Measurements from ENCODE around the gene WNT1. TPM values are rescaled to one million over a fixed set of nuclear protein-coding genes. Genes with fewer than 3 reads are reported as not detected.
A peak's percentile ranks its signal among the peaks of the same experiment; 100 is the strongest.

Gene WNT1
- total RNA-seq, 2 donors from 2014 or later: not detected

GRCh38 chr12:48994224-48995085 lies 16.3 kb downstream of the WNT1 start:
- intact Hi-C loops (cut with DNase I): loop anchor here (5.0 kb wide), 1 partner anchor 142 kb away; the partner anchor contains the start of gene DDX23
- DNase-seq (ENCODE audit: low spot score): no peak
- Histone ChIP-seq H3K9me3 (no peaks in the 10 kb centered on the region), H3K4me1 (replicated peaks) (peaks cover 13% of the 10 kb centered on the region), H3K27me3 (replicated peaks; ENCODE audit: insufficient read depth) (no peaks in the 10 kb centered on the region), H3K36me3 (no peaks in the 10 kb centered on the region), H3K4me3 (no peak overlapping the region), H3K27ac (no peak overlapping the region)
- TF ChIP-seq POLR2A (IDR thresholded peaks at IDR 0.05) (no peak), POLR2AphosphoS5 (IDR thresholded peaks at IDR 0.05) (no peak)
- TF ChIP-seq, protein P1, sequence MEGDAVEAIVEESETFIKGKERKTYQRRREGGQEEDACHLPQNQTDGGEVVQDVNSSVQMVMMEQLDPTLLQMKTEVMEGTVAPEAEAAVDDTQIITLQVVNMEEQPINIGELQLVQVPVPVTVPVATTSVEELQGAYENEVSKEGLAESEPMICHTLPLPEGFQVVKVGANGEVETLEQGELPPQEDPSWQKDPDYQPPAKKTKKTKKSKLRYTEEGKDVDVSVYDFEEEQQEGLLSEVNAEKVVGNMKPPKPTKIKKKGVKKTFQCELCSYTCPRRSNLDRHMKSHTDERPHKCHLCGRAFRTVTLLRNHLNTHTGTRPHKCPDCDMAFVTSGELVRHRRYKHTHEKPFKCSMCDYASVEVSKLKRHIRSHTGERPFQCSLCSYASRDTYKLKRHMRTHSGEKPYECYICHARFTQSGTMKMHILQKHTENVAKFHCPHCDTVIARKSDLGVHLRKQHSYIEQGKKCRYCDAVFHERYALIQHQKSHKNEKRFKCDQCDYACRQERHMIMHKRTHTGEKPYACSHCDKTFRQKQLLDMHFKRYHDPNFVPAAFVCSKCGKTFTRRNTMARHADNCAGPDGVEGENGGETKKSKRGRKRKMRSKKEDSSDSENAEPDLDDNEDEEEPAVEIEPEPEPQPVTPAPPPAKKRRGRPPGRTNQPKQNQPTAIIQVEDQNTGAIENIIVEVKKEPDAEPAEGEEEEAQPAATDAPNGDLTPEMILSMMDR (IDR thresholded peaks at IDR 0.05): no peak
- 23% methylated on average over 29 of the region's 32 CpGs for WGBS

DNA sequence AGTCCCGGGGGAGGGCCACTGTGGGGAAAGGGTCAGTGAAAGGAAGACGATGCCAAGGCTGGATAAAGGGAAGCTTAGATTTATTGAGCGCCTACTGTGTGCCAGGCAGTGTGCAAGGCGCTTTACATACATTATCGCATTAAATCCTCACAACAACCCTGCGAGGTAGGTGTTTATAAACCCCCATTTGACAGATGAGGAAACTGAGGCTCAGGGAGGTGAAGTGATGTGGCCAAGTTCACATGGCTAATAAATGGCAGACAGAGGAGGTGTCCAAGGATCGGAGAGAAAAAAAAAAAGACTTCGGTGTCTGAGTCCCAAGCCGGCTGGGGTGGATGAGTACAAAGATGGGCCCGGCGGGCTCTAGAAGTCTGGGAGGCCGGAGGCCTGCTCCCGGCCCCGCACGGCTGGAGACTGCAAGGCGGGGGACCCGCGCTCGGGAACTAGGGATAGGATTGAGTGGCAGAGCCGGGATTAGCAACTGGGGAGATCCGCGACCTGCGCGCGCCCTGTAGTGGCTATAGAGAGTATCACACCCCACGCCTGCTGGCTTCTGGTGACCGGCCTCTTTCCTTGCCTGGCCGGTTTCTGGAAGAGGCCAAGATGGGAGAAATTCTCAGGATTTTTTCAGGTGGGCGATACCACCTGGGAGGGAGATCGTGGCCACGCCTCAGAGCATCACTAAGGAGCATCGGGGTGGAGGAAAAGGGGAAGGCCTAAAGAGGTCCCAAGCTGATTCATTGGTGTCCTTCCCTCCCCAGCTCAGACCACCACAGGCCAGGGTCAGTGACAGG lies 17.2 kb downstream of the WNT1 start:
- Histone ChIP-seq H3K4me3 (no peak overlapping the region), H3K4me1 (replicated peaks) (peaks cover 19% of the 10 kb centered on the region), H3K27ac (no peak overlapping the region), H3K27me3 (replicated peaks; ENCODE audit: insufficient read depth) (peaks cover 3% of the 10 kb centered on the region), H3K9me3 (no peaks in the 10 kb centered on the region), H3K36me3 (no peaks in the 10 kb centered on the region)
- WGBS: 5% methylated on average over 32 of the region's 32 CpGs
- TF ChIP-seq POLR2AphosphoS5 (IDR thresholded peaks at IDR 0.05) (peak; percentile 24), POLR2A (IDR thresholded peaks at IDR 0.05) (no peak)
- TF ChIP-seq, protein P1 (IDR thresholded peaks at IDR 0.05): peak; percentile 45 to 85 (median 70)
- intact Hi-C loops (cut with DNase I): loop anchor here (5.0 kb wide), 1 partner anchor 143 kb away; the partner anchor contains the start of gene DDX23
- DNase-seq (ENCODE audit: low spot score): peak; percentile 77

GRCh38 chr12:48996794-48997718 lies 18.9 kb downstream of the WNT1 start:
- TF ChIP-seq, protein P1 (IDR thresholded peaks at IDR 0.05): peak in 3 of 4 experiments; percentile 50 to 72 (median 60)
- no peak for TF ChIP-seq POLR2A (IDR thresholded peaks at IDR 0.05)
- Histone ChIP-seq H3K4me1 (replicated peaks) (peaks cover 19% of the 10 kb centered on the region), H3K36me3 (no peaks in the 10 kb centered on the region), H3K27ac (no peak overlapping the region), H3K4me3 (peak overlapping the region; percentile 18 to 30), H3K27me3 (replicated peaks; ENCODE audit: insufficient read depth) (peaks cover 3% of the 10 kb centered on the region), H3K9me3 (no peaks in the 10 kb centered on the region)
- WGBS: 9% methylated on average over 71 of the region's 71 CpGs
- peak; percentile 69 for DNase-seq (ENCODE audit: low spot score)
- intact Hi-C loops (cut with DNase I): loop anchor here (5.0 kb wide), 1 partner anchor 145 kb away; the partner anchor contains the start of gene DDX23

DNA sequence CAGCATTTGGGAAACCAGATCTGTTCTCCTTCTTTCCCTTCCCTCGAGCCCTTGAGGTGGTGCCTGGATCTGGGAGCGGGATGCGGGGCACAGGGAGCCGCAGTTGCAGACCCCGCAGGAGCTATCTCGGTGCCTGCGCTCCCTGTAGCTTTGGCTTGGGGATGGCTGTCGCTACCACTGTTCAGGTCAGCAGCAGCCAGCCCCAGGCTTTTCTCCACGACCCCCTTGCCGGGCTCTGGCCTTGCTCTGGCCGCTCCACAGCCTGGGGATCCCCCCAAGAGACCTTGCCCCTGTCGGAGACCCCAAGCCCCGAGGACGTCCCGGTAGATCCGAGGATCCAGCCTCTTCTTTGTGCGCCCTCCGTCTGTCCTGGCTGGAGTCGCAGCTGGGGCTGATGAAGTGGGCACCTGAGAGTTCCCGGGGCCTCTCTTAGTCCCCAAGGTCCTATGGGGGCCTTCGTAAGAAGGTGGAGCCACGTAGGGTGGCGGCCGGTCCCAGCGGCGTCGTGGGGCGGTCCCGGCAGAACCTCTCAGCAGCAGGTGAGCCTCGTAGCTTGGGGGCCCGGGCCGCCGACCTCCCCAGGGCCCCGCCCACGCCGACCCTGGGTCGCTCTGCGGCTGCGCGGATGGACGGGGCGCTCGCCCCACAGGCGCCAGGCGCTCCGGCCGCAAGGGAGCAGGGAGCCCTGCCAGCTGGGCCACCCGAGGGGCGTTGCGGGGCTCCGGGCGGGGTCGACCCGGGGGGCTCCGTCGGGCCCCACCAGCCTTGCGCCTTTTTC lies 19.8 kb downstream of the WNT1 start:
- TF ChIP-seq POLR2A (IDR thresholded peaks at IDR 0.05) (no peak), POLR2AphosphoS5 (IDR thresholded peaks at IDR 0.05) (no peak)
- TF ChIP-seq, protein P1 (IDR thresholded peaks at IDR 0.05): no peak
- Histone ChIP-seq H3K27me3 (replicated peaks; ENCODE audit: insufficient read depth) (peaks cover 3% of the 10 kb centered on the region), H3K27ac (no peak overlapping the region), H3K4me1 (replicated peaks) (peaks cover 19% of the 10 kb centered on the region), H3K9me3 (no peaks in the 10 kb centered on the region), H3K36me3 (no peaks in the 10 kb centered on the region), H3K4me3 (peak overlapping the region; percentile 25 to 31)
- WGBS: 9% methylated on average over 54 of the region's 57 CpGs
- DNase-seq (ENCODE audit: low spot score): no peak
- intact Hi-C loops (cut with DNase I): loop anchor here (5.0 kb wide), 1 partner anchor 146 kb away; the partner anchor contains the start of gene DDX23

Data from prostate gland (tissue), 2 donors.